ENCODE measurements around the gene HEPHL1. TPM values are rescaled to one million over a fixed set of nuclear protein-coding genes. Genes with fewer than 3 reads are reported as not detected.

The HEPHL1 gene
- total and polyA plus RNA-seq, 2 experiments from 2014 or later: 0.07 to 0.21 TPM

DNA sequence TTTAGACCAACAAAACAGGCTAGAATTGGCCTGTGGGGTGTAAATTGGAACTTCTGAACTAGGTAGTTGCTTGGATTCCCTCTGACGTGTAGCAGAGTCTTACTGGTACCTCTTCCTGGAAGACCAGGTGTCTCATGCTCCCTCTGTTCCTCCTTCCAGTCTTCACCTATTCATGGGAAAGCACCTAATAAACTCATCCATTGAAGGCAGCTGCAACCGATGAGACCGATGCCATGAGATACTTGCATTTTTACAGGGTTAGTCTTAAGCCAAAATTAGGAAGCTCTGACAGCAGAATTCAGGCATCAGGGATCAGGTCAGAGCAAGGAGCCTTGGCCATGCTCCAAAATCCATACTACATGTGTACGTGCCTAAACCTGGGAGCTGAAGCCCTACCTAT lies 13.2 kb upstream of the HEPHL1 start:
- ATAC-seq (no peak), DNase-seq (ENCODE audit: low spot score) (no peak)
- Histone ChIP-seq H2AFZ (no peak overlapping the region), H3K9me2 (ENCODE audit: insufficient read depth) (0 out of 2 replicates have a peak, but pooled peaks cover under 1% of the 10 kb centered on the region), H3F3A (replicated peaks; ENCODE audit: low read depth) (no peaks in the 10 kb centered on the region), H4K20me1 (replicated peaks; ENCODE audit: insufficient read depth) (no peaks in the 10 kb centered on the region), H3K27me3 (ENCODE audit: insufficient read depth) (no peaks in the 10 kb centered on the region), H3K4me1 (ENCODE audit: insufficient read depth) (no peaks in the 10 kb centered on the region), H3K79me2 (replicated peaks; ENCODE audit: insufficient read depth) (no peaks in the 10 kb centered on the region), H3K36me3 (ENCODE audit: insufficient read depth) (no peaks in the 10 kb centered on the region), H3K27ac (ENCODE audit: low read depth) (no peak overlapping the region), H3K4me3 (no peak overlapping the region), H3K4me2 (no peak overlapping the region)
- TF ChIP-seq, protein P1, sequence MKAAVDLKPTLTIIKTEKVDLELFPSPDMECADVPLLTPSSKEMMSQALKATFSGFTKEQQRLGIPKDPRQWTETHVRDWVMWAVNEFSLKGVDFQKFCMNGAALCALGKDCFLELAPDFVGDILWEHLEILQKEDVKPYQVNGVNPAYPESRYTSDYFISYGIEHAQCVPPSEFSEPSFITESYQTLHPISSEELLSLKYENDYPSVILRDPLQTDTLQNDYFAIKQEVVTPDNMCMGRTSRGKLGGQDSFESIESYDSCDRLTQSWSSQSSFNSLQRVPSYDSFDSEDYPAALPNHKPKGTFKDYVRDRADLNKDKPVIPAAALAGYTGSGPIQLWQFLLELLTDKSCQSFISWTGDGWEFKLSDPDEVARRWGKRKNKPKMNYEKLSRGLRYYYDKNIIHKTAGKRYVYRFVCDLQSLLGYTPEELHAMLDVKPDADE (IDR thresholded peaks at IDR 0.05): no peak
- no peak for TF ChIP-seq EZH2 (IDR thresholded peaks at IDR 0.05; ENCODE audit: low read depth, unreplicated experiment)
- TF ChIP-seq STAT1 (IDR thresholded peaks at IDR 0.05; ENCODE audit: unreplicated experiment): no peak
- TF ChIP-seq POLR2AphosphoS5 (IDR thresholded peaks at IDR 0.05; ENCODE audit: low read depth): no peak
- TF ChIP-seq, protein P2, sequence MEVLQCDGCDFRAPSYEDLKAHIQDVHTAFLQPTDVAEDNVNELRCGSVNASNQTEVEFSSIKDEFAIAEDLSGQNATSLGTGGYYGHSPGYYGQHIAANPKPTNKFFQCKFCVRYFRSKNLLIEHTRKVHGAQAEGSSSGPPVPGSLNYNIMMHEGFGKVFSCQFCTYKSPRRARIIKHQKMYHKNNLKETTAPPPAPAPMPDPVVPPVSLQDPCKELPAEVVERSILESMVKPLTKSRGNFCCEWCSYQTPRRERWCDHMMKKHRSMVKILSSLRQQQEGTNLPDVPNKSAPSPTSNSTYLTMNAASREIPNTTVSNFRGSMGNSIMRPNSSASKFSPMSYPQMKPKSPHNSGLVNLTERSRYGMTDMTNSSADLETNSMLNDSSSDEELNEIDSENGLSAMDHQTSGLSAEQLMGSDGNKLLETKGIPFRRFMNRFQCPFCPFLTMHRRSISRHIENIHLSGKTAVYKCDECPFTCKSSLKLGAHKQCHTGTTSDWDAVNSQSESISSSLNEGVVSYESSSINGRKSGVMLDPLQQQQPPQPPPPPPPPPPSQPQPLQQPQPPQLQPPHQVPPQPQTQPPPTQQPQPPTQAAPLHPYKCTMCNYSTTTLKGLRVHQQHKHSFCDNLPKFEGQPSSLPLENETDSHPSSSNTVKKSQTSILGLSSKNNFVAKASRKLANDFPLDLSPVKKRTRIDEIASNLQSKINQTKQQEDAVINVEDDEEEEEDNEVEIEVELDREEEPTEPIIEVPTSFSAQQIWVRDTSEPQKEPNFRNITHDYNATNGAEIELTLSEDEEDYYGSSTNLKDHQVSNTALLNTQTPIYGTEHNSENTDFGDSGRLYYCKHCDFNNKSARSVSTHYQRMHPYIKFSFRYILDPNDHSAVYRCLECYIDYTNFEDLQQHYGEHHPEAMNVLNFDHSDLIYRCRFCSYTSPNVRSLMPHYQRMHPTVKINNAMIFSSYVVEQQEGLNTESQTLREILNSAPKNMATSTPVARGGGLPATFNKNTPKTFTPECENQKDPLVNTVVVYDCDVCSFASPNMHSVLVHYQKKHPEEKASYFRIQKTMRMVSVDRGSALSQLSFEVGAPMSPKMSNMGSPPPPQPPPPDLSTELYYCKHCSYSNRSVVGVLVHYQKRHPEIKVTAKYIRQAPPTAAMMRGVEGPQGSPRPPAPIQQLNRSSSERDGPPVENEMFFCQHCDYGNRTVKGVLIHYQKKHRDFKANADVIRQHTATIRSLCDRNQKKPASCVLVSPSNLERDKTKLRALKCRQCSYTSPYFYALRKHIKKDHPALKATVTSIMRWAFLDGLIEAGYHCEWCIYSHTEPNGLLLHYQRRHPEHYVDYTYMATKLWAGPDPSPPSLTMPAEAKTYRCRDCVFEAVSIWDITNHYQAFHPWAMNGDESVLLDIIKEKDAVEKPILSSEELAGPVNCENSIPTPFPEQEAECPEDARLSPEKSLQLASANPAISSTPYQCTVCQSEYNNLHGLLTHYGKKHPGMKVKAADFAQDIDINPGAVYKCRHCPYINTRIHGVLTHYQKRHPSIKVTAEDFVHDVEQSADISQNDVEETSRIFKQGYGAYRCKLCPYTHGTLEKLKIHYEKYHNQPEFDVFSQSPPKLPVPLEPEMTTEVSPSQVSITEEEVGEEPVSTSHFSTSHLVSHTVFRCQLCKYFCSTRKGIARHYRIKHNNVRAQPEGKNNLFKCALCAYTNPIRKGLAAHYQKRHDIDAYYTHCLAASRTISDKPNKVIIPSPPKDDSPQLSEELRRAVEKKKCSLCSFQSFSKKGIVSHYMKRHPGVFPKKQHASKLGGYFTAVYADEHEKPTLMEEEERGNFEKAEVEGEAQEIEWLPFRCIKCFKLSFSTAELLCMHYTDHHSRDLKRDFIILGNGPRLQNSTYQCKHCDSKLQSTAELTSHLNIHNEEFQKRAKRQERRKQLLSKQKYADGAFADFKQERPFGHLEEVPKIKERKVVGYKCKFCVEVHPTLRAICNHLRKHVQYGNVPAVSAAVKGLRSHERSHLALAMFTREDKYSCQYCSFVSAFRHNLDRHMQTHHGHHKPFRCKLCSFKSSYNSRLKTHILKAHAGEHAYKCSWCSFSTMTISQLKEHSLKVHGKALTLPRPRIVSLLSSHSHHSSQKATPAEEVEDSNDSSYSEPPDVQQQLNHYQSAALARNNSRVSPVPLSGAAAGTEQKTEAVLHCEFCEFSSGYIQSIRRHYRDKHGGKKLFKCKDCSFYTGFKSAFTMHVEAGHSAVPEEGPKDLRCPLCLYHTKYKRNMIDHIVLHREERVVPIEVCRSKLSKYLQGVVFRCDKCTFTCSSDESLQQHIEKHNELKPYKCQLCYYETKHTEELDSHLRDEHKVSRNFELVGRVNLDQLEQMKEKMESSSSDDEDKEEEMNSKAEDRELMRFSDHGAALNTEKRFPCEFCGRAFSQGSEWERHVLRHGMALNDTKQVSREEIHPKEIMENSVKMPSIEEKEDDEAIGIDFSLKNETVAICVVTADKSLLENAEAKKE (CRISPR knock-in tag; IDR thresholded peaks at IDR 0.05): no peak
- no peak for TF ChIP-seq NANOG (IDR thresholded peaks at IDR 0.05; ENCODE audit: borderline replicate concordance)
- TF ChIP-seq JUNB (IDR thresholded peaks at IDR 0.05; ENCODE audit: unreplicated experiment): no peak
- no peak for TF ChIP-seq ZNF114 (CRISPR knock-in tag; IDR thresholded peaks at IDR 0.05)
- TF ChIP-seq, protein P3, sequence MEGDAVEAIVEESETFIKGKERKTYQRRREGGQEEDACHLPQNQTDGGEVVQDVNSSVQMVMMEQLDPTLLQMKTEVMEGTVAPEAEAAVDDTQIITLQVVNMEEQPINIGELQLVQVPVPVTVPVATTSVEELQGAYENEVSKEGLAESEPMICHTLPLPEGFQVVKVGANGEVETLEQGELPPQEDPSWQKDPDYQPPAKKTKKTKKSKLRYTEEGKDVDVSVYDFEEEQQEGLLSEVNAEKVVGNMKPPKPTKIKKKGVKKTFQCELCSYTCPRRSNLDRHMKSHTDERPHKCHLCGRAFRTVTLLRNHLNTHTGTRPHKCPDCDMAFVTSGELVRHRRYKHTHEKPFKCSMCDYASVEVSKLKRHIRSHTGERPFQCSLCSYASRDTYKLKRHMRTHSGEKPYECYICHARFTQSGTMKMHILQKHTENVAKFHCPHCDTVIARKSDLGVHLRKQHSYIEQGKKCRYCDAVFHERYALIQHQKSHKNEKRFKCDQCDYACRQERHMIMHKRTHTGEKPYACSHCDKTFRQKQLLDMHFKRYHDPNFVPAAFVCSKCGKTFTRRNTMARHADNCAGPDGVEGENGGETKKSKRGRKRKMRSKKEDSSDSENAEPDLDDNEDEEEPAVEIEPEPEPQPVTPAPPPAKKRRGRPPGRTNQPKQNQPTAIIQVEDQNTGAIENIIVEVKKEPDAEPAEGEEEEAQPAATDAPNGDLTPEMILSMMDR (conservative IDR thresholded peaks at IDR 0.05; ENCODE audit: low read depth in 2 of 2): no peak
- no peak for TF ChIP-seq EZH2phosphoT487 (IDR thresholded peaks at IDR 0.05; ENCODE audit: unreplicated experiment)
- no peak for TF ChIP-seq CREB1 (CRISPR knock-in tag; IDR thresholded peaks at IDR 0.05; ENCODE audit: low read depth)
- TF ChIP-seq ZNF331 (CRISPR knock-in tag; IDR thresholded peaks at IDR 0.05; ENCODE audit: low read depth): no peak
- TF ChIP-seq, protein P4, sequence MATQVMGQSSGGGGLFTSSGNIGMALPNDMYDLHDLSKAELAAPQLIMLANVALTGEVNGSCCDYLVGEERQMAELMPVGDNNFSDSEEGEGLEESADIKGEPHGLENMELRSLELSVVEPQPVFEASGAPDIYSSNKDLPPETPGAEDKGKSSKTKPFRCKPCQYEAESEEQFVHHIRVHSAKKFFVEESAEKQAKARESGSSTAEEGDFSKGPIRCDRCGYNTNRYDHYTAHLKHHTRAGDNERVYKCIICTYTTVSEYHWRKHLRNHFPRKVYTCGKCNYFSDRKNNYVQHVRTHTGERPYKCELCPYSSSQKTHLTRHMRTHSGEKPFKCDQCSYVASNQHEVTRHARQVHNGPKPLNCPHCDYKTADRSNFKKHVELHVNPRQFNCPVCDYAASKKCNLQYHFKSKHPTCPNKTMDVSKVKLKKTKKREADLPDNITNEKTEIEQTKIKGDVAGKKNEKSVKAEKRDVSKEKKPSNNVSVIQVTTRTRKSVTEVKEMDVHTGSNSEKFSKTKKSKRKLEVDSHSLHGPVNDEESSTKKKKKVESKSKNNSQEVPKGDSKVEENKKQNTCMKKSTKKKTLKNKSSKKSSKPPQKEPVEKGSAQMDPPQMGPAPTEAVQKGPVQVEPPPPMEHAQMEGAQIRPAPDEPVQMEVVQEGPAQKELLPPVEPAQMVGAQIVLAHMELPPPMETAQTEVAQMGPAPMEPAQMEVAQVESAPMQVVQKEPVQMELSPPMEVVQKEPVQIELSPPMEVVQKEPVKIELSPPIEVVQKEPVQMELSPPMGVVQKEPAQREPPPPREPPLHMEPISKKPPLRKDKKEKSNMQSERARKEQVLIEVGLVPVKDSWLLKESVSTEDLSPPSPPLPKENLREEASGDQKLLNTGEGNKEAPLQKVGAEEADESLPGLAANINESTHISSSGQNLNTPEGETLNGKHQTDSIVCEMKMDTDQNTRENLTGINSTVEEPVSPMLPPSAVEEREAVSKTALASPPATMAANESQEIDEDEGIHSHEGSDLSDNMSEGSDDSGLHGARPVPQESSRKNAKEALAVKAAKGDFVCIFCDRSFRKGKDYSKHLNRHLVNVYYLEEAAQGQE (IDR thresholded peaks at IDR 0.05; ENCODE audit: unreplicated experiment): no peak
- H3K36me3 Mint-ChIP-seq (ENCODE audit: low read depth): no peaks in the 10 kb centered on the region
- no peaks in the 10 kb centered on the region; the same call in 2 of the 3 replicates for H3K9me3 Mint-ChIP-seq
- no peak overlapping the region for H3K27ac Mint-ChIP-seq
- H3K4me1 Mint-ChIP-seq: no peaks in the 10 kb centered on the region
- peaks cover 9% of the 10 kb centered on the region for H3K27me3 Mint-ChIP-seq (ENCODE audit: insufficient read depth, low read depth, poor library complexity)
- no peak overlapping the region for H3K4me3 Mint-ChIP-seq
